ENCODE data around the gene ICE1. TPM values are rescaled to one million over a fixed set of nuclear protein-coding genes. Genes with fewer than 3 reads are reported as not detected.

Gene ICE1
- total and polyA plus RNA-seq, 9 of the 15 experiments (the other 6 are each of a cell fraction or from before 2014, with no cell fraction given) = 4.9 to 47.4 (median 28.2) TPM

- TF ChIP-seq, protein P1, sequence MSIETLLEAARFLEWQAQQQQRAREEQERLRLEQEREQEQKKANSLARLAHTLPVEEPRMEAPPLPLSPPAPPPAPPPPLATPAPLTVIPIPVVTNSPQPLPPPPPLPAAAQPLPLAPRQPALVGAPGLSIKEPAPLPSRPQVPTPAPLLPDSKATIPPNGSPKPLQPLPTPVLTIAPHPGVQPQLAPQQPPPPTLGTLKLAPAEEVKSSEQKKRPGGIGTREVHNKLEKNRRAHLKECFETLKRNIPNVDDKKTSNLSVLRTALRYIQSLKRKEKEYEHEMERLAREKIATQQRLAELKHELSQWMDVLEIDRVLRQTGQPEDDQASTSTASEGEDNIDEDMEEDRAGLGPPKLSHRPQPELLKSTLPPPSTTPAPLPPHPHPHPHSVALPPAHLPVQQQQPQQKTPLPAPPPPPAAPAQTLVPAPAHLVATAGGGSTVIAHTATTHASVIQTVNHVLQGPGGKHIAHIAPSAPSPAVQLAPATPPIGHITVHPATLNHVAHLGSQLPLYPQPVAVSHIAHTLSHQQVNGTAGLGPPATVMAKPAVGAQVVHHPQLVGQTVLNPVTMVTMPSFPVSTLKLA (conservative IDR thresholded peaks at IDR 0.05) = peak; percentile 67 to 84
- TF ChIP-seq ZHX1 (conservative IDR thresholded peaks at IDR 0.05; ENCODE audit: low read length) = 0 out of 2 replicates have a peak, but pooled peaks have one; percentile 17
- no peak for TF ChIP-seq CBX8 (IDR thresholded peaks at IDR 0.05; ENCODE audit: borderline replicate concordance, extremely low read depth, low read depth, low read length, poor library complexity, severe bottlenecking)
- TF ChIP-seq BACH1 (tag; IDR thresholded peaks at IDR 0.05) = no peak
- peak; percentile 70 for TF ChIP-seq GABPB1 (CRISPR knock-in tag; IDR thresholded peaks at IDR 0.05)
- TF ChIP-seq, protein P2, sequence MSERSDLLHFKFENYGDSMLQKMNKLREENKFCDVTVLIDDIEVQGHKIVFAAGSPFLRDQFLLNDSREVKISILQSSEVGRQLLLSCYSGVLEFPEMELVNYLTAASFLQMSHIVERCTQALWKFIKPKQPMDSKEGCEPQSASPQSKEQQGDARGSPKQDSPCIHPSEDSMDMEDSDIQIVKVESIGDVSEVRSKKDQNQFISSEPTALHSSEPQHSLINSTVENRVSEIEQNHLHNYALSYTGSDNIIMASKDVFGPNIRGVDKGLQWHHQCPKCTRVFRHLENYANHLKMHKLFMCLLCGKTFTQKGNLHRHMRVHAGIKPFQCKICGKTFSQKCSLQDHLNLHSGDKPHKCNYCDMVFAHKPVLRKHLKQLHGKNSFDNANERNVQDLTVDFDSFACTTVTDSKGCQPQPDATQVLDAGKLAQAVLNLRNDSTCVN (CRISPR knock-in tag; IDR thresholded peaks at IDR 0.05) = 0 out of 2 replicates have a peak, but pooled peaks have one; percentile 62
- TF ChIP-seq CGGBP1 (CRISPR knock-in tag; IDR thresholded peaks at IDR 0.05) = no peak
- TF ChIP-seq CHCHD3 (CRISPR knock-in tag; IDR thresholded peaks at IDR 0.05) = peak; percentile 30; the same call in 1 of the 2 replicates
- peak; percentile 66; the same call in 1 of the 2 replicates for TF ChIP-seq SMAD3 (CRISPR knock-in tag; conservative IDR thresholded peaks at IDR 0.05)
- TF ChIP-seq MAZ (CRISPR knock-in tag; conservative IDR thresholded peaks at IDR 0.05 in 1 of 2, IDR thresholded peaks at IDR 0.05 in 1 of 2) = peak; percentile 79 to 89; a peak in 3 of 4 replicates
- TF ChIP-seq ARNT (IDR thresholded peaks at IDR 0.05) = 0 out of 4 replicates have a peak, but pooled peaks of 1 of the 2 experiments have one; percentile 20
- peak; percentile 25; the same call in 1 of the 2 replicates for TF ChIP-seq ZKSCAN1 (IDR thresholded peaks at IDR 0.05; ENCODE audit: low read depth, low read length)
- TF ChIP-seq ZZZ3 (IDR thresholded peaks at IDR 0.05) = no peak
- TF ChIP-seq, protein P3, sequence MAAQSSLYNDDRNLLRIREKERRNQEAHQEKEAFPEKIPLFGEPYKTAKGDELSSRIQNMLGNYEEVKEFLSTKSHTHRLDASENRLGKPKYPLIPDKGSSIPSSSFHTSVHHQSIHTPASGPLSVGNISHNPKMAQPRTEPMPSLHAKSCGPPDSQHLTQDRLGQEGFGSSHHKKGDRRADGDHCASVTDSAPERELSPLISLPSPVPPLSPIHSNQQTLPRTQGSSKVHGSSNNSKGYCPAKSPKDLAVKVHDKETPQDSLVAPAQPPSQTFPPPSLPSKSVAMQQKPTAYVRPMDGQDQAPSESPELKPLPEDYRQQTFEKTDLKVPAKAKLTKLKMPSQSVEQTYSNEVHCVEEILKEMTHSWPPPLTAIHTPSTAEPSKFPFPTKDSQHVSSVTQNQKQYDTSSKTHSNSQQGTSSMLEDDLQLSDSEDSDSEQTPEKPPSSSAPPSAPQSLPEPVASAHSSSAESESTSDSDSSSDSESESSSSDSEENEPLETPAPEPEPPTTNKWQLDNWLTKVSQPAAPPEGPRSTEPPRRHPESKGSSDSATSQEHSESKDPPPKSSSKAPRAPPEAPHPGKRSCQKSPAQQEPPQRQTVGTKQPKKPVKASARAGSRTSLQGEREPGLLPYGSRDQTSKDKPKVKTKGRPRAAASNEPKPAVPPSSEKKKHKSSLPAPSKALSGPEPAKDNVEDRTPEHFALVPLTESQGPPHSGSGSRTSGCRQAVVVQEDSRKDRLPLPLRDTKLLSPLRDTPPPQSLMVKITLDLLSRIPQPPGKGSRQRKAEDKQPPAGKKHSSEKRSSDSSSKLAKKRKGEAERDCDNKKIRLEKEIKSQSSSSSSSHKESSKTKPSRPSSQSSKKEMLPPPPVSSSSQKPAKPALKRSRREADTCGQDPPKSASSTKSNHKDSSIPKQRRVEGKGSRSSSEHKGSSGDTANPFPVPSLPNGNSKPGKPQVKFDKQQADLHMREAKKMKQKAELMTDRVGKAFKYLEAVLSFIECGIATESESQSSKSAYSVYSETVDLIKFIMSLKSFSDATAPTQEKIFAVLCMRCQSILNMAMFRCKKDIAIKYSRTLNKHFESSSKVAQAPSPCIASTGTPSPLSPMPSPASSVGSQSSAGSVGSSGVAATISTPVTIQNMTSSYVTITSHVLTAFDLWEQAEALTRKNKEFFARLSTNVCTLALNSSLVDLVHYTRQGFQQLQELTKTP (IDR thresholded peaks at IDR 0.05; ENCODE audit: low read depth in 1 of 2, partially characterized antibody in 2 of 2) = peak in 1 of 2 experiments; percentile 82
- TF ChIP-seq ARHGAP35 (IDR thresholded peaks at IDR 0.05; ENCODE audit: partially characterized antibody) = no peak
These were observed at the start of gene ICE1 (continued) for GRCh38 chr5:5421961-5422818.

Measured in K562 (cell line).